Activated naive CD8-positive, alpha-beta T cell treated with anti-CD3 and anti-CD28 coated beads, Interleukin-2, amount 10 ng/mL, durations not matched to agents 7 days and 5 days (primary cell): ENCODE results near the gene KCNH1. TPM values are rescaled to one million over a fixed set of nuclear protein-coding genes. Genes with fewer than 3 reads are reported as not detected.

Experiments used
- ATAC-seq: fragments of 150-1000 bp; cut with Tn5 transposase; one replicate; pipeline ENCODE4 v1.10.0; 2021; ENCODE audit warnings: low read depth, moderate library complexity
- POLR2A ChIA-PET: fragments of 350-600 bp; sonication (Branson Sonifier 250); formaldehyde crosslinking; loops from one replicate; lab custom pipeline; 2021; ENCODE audit warnings: antibody characterized with exemption; lab: Charles Lee
- DNase-seq: peaks from one replicate; pipeline ENCODE4 v3.0.0; 2021
- H3K27ac Mint-ChIP-seq: one replicate; pipeline ENCODE4 v1.8.0; 2022; ENCODE audit warnings: mild to moderate bottlenecking, mixed read lengths
- H3K27me3 Mint-ChIP-seq: one replicate; pipeline ENCODE4 v1.8.0; 2022; ENCODE audit warnings: mild to moderate bottlenecking, moderate library complexity, mixed read lengths
- H3K36me3 Mint-ChIP-seq: one replicate; pipeline ENCODE4 v1.8.0; 2021; ENCODE audit warnings: mild to moderate bottlenecking, mixed read lengths
- H3K4me1 Mint-ChIP-seq: one replicate; pipeline ENCODE4 v1.8.0; 2021; ENCODE audit warnings: mixed read lengths
- H3K4me3 Mint-ChIP-seq: one replicate; pipeline ENCODE4 v1.8.0; 2022; ENCODE audit warnings: mild to moderate bottlenecking, moderate library complexity, mixed read lengths
- H3K9me3 Mint-ChIP-seq: one replicate; pipeline ENCODE4 v1.8.0; 2021; ENCODE audit warnings: mixed read lengths
- total RNA-seq, 2 experiments: library from RNA; stranded (reverse); gene quantifications; one replicate each; pipeline ENCODE4 v1.2.3, GENCODE V29; 2021

KCNH1 gene
- total RNA-seq, 2 experiments from 2014 or later: not detected

- Mint-ChIP-seq H3K27me3 (peaks cover 7% of the 10 kb centered on the region), H3K4me1 (peaks cover 15% of the 10 kb centered on the region), H3K4me3 (no peak overlapping the region), H3K27ac (no peak overlapping the region), H3K9me3 (no peaks in the 10 kb centered on the region), H3K36me3 (no peaks in the 10 kb centered on the region)
- POLR2A ChIA-PET: no interaction called here
- ATAC-seq (no peak), DNase-seq (no peak)
Observed at GRCh38 chr1:210698661-210699060, 435.3 kb downstream of the KCNH1 start.

GRCh38 chr1:210697185-210697584 lies 436.8 kb downstream of the KCNH1 start:
- ATAC-seq: no peak
- H3K27me3 Mint-ChIP-seq: peaks cover 7% of the 10 kb centered on the region
- no peaks in the 10 kb centered on the region for H3K36me3 Mint-ChIP-seq
- no peak for DNase-seq
- peaks cover 26% of the 10 kb centered on the region for H3K4me1 Mint-ChIP-seq
- H3K9me3 Mint-ChIP-seq: no peaks in the 10 kb centered on the region
- no peak overlapping the region for H3K27ac Mint-ChIP-seq
- POLR2A ChIA-PET: no interaction called here
- H3K4me3 Mint-ChIP-seq: peak overlapping the region; percentile 8

- ATAC-seq (peak; percentile 95), DNase-seq (no peak)
- H3K36me3 Mint-ChIP-seq: no peaks in the 10 kb centered on the region
- POLR2A ChIA-PET: no interaction called here
- peak overlapping the region; percentile 8 for H3K4me3 Mint-ChIP-seq
- H3K4me1 Mint-ChIP-seq: peaks cover 29% of the 10 kb centered on the region
- H3K9me3 Mint-ChIP-seq: no peaks in the 10 kb centered on the region
- peaks cover 7% of the 10 kb centered on the region for H3K27me3 Mint-ChIP-seq
- H3K27ac Mint-ChIP-seq: peak overlapping the region; percentile 58
Observed at GRCh38 chr1:210696709-210697108, 437.2 kb downstream of the KCNH1 start.

GRCh38 chr1:210695026-210695425 lies 438.9 kb downstream of the KCNH1 start:
- Mint-ChIP-seq H3K4me1 (peaks cover 31% of the 10 kb centered on the region), H3K27ac (no peak overlapping the region), H3K27me3 (peaks cover 4% of the 10 kb centered on the region), H3K9me3 (no peaks in the 10 kb centered on the region), H3K4me3 (no peak overlapping the region), H3K36me3 (no peaks in the 10 kb centered on the region)
- POLR2A ChIA-PET: no interaction called here
- no peak for ATAC-seq
- DNase-seq: no peak

GRCh38 chr1:210692796-210693195 lies 441.2 kb downstream of the KCNH1 start:
- Mint-ChIP-seq H3K27me3 (no peaks in the 10 kb centered on the region), H3K4me3 (peak overlapping the region; percentile 63), H3K36me3 (no peaks in the 10 kb centered on the region), H3K9me3 (no peaks in the 10 kb centered on the region), H3K27ac (peak overlapping the region; percentile 80), H3K4me1 (peaks cover 36% of the 10 kb centered on the region)
- peak; percentile 47 for DNase-seq
- POLR2A ChIA-PET: no interaction called here
- peak; percentile 44 for ATAC-seq

GRCh38 chr1:210691039-210691610 lies 442.8 kb downstream of the KCNH1 start:
- Mint-ChIP-seq H3K9me3 (no peaks in the 10 kb centered on the region), H3K27me3 (no peaks in the 10 kb centered on the region), H3K4me1 (peaks cover 24% of the 10 kb centered on the region), H3K27ac (no peak overlapping the region), H3K36me3 (no peaks in the 10 kb centered on the region), H3K4me3 (no peak overlapping the region)
- ATAC-seq: no peak
- POLR2A ChIA-PET: no interaction called here
- no peak for DNase-seq

- Mint-ChIP-seq H3K4me3 (no peak overlapping the region), H3K36me3 (no peaks in the 10 kb centered on the region), H3K27me3 (no peaks in the 10 kb centered on the region), H3K9me3 (no peaks in the 10 kb centered on the region), H3K4me1 (peaks cover 21% of the 10 kb centered on the region), H3K27ac (no peak overlapping the region)
- ATAC-seq (no peak), DNase-seq (no peak)
- POLR2A ChIA-PET: no interaction called here
Observed at GRCh38 chr1:210690236-210690635, 443.7 kb downstream of the KCNH1 start.

- Mint-ChIP-seq H3K9me3 (no peaks in the 10 kb centered on the region), H3K27ac (no peak overlapping the region), H3K36me3 (no peaks in the 10 kb centered on the region), H3K4me1 (peaks cover 21% of the 10 kb centered on the region), H3K27me3 (no peaks in the 10 kb centered on the region), H3K4me3 (no peak overlapping the region)
- POLR2A ChIA-PET: no interaction called here
- no peak for DNase-seq
- ATAC-seq: no peak
Observed at GRCh38 chr1:210689826-210690225, 444.1 kb downstream of the KCNH1 start.

- POLR2A ChIA-PET: no interaction called here
- no peak overlapping the region for H3K27ac Mint-ChIP-seq
- H3K4me3 Mint-ChIP-seq: no peak overlapping the region
- H3K4me1 Mint-ChIP-seq: peaks cover 21% of the 10 kb centered on the region
- DNase-seq (no peak), ATAC-seq (no peak)
- no peaks in the 10 kb centered on the region for H3K9me3 Mint-ChIP-seq
- H3K36me3 Mint-ChIP-seq: no peaks in the 10 kb centered on the region
- no peaks in the 10 kb centered on the region for H3K27me3 Mint-ChIP-seq
Observed at GRCh38 chr1:210688512-210689234, 445.3 kb downstream of the KCNH1 start.

- H3K4me3 Mint-ChIP-seq: no peak overlapping the region
- no peak for ATAC-seq
Observed at GRCh38 chr1:210687582-210688279, 446.2 kb downstream of the KCNH1 start.

GRCh38 chr1:210686841-210687240 lies 447.1 kb downstream of the KCNH1 start:
- Mint-ChIP-seq H3K27me3 (no peaks in the 10 kb centered on the region), H3K36me3 (no peaks in the 10 kb centered on the region), H3K4me3 (no peak overlapping the region), H3K9me3 (no peaks in the 10 kb centered on the region), H3K27ac (no peak overlapping the region), H3K4me1 (peaks cover 7% of the 10 kb centered on the region)
- no peak for DNase-seq
- ATAC-seq: no peak
- POLR2A ChIA-PET: no interaction called here

More at GRCh38 chr1:210687582-210688279, 446.2 kb downstream of the KCNH1 start:
- H3K36me3 Mint-ChIP-seq: no peaks in the 10 kb centered on the region
- peaks cover 15% of the 10 kb centered on the region for H3K4me1 Mint-ChIP-seq
- POLR2A ChIA-PET: no interaction called here
- H3K27me3 Mint-ChIP-seq: no peaks in the 10 kb centered on the region
- no peak for DNase-seq
- H3K27ac Mint-ChIP-seq: no peak overlapping the region
- H3K9me3 Mint-ChIP-seq: no peaks in the 10 kb centered on the region

GRCh38 chr1:210685295-210685650 lies 448.7 kb downstream of the KCNH1 start:
- no peak overlapping the region for H3K4me3 Mint-ChIP-seq
- POLR2A ChIA-PET: no interaction called here
- H3K27ac Mint-ChIP-seq: no peak overlapping the region
- no peaks in the 10 kb centered on the region for H3K9me3 Mint-ChIP-seq
- H3K36me3 Mint-ChIP-seq: no peaks in the 10 kb centered on the region
- H3K27me3 Mint-ChIP-seq: no peaks in the 10 kb centered on the region
- DNase-seq (no peak), ATAC-seq (no peak)
- H3K4me1 Mint-ChIP-seq: peaks cover 5% of the 10 kb centered on the region

- ATAC-seq: no peak
- H3K27me3 Mint-ChIP-seq: no peaks in the 10 kb centered on the region
- H3K36me3 Mint-ChIP-seq: no peaks in the 10 kb centered on the region
- no peak overlapping the region for H3K27ac Mint-ChIP-seq
- POLR2A ChIA-PET: no interaction called here
- no peaks in the 10 kb centered on the region for H3K9me3 Mint-ChIP-seq
- no peak for DNase-seq
- no peak overlapping the region for H3K4me3 Mint-ChIP-seq
- peaks cover 5% of the 10 kb centered on the region for H3K4me1 Mint-ChIP-seq
Observed at GRCh38 chr1:210684466-210685294, 449.3 kb downstream of the KCNH1 start.
